GM10847 (cell line): ENCODE measurements around the gene ZNF488.

Source experiments
- POLR2A ChIP-seq: IDR thresholded peaks from 2 replicates; pipeline ENCODE4 v1.6.1; 2011; ENCODE audit not compliant: insufficient read length; ENCODE audit errors: extremely low read depth

The ZNF488 gene

DNA sequence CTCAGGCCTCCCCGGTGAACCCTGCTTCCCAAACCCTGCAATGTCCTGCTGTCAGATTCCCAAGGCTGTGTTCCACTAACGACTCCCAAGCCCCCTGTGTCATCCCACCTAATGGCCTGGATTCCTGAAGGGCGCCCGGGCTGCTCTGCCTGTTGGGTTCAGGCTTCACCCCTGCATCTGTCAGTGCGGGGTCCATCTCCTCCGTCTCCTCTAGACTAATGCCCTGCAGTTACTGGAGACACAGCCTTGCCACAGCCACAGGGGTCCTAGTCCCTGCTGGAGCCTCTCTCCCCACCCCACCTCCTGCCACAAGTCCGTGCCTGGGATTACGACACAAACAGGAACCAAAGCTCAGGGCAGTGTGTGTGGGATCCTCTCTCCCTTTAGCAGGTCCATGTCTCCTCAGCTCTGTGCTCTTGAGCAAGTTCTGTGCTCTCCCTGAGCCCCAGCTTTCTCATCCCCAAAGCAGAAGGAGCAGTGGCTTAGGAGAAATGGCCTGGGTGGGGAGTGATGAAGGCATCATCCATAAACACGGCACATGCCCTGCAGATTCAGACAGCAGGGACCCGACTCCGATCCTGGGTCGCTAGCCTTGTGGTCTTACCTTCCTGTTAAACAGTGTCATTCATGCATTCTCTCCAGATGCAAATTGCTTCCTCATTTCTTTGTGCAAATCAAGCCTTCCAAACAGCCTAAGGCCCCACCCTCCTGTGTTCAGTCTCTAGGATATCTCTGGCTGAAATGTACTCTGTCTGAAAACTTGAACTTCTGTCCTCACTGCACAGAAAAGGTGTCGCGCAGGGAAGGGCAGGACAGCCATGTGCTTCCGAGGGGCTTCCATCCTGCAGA lies 44.1 kb downstream of the ZNF488 start:
- no peak for TF ChIP-seq POLR2A

- no peak for TF ChIP-seq POLR2A
Observed at GRCh38 chr10:47339186-47339735, 44.8 kb downstream of the ZNF488 start.

DNA sequence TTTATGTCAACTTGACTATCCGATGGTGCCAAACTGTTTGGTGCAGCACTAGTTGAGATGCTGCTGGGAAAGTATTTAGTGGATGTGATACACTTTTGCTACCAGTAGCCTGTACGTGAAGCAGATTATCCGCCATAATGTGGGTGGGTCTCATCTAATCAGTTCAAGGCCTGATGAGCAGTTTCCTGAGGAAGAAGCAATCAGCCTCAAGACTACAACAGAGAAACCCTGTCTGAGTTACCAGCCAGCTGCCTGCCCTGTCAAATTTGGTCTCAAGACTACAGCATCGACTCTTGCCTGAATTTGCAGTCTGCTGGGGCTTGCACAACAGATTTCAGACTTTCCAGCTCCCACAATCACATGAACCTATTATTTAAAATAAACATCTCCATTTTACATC lies 46.8 kb downstream of the ZNF488 start:
- TF ChIP-seq POLR2A, result no peak

DNA sequence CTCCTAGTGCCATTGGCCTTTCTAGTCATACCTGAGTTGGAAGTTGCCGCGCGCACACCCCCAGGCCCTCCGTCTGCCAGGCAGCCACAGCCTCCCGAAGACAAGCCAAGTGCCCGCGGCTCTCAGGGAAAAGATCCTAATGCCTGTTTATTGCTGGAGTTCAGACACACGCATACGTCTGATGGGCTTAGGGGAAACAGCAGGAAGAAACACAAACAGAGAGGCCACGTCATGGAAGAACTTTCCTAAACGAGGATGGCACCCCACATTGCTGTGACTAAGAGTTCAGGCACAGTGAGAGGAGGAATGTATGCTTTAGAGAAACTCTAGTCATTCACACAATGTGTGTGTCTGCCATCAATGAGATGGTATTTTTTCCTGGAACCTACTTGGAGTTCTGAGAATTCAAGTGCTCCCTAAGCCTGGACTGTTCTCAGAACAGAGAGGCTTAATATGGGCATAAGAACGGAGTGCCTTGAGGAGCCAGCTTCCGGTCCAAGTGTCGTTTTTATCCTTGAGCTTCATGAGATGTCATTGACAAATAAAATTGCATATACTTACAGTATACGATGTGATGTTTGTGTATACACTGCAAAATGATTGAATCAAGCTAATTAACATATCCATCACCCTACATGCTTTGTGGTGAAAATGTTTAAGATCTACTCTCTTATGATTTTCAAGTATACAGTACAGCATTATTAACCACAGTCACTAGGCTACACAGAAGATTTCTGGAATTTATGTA lies 47.5 kb downstream of the ZNF488 start:
- TF ChIP-seq POLR2A, result no peak

- TF ChIP-seq POLR2A, result no peak
Observed at GRCh38 chr10:47335906-47336305, 48.2 kb downstream of the ZNF488 start.

- no peak for TF ChIP-seq POLR2A
Observed at GRCh38 chr10:47334466-47335295, 49.4 kb downstream of the ZNF488 start.

DNA sequence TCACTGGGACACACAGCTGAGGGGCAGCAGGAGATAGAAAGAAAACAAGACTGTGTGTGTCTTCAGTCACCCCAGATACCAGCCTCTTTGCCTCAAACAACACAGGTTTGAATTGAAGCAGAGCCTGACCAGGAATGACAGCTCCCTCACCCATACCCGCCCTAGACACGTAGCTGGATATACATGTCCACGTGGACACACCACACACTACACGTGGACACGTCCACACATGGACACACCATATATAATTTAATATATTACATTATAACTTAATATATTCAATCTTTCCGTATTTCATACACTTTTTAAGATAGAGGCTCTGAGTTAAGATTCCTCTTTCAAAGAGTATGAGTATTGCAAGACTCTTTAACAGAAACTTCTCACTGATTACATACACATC lies 50.6 kb downstream of the ZNF488 start:
- TF ChIP-seq POLR2A, result no peak

- no peak for TF ChIP-seq POLR2A
Observed at GRCh38 chr10:47332946-47333345, 51.1 kb downstream of the ZNF488 start.

- TF ChIP-seq POLR2A, result no peak
Observed at GRCh38 chr10:47332371-47332770, 51.7 kb downstream of the ZNF488 start.

GRCh38 chr10:47331954-47332353 lies 52.1 kb downstream of the ZNF488 start:
- no peak for TF ChIP-seq POLR2A

DNA sequence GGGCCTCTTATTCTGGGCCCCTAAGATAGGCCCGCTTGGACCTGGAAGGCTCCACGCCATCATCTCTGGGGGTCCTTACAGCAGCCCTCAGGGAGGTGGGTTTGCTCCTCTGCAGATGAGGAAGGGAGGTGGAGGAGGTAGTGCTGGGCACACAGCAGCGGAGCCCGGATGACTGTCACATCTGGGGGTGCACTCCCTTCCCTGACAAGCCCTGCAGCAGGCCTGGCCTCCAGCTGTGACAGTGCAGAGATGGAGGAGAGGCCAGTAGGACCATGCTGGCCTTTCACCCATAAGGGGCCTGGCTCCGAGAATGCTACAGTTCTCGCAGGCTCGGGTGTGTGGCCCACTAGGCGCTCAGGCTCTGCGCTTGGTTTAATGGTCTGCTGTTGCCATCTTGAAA lies 52.6 kb downstream of the ZNF488 start:
- no peak for TF ChIP-seq POLR2A

DNA sequence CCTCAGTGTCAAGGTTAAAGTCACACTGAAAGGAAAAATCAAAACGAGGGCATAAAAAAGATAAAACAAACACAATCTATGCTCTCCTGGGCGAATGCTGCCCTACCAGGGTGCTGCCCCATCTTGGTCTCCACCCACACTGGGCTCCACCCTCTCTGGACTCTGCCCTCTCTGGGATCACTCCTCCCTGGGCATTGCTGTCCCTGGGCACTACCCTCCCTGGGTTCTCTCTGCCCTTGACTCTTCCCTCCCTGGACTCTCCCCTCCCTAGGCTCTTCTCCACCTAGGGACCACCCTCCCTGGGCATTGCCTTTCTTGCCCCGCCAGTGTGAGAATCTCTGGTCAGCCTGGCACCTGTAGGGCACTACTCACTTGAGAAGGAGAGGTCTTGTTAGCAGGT lies 53.3 kb downstream of the ZNF488 start:
- no peak for TF ChIP-seq POLR2A

GRCh38 chr10:47330366-47330765 lies 53.7 kb downstream of the ZNF488 start:
- no peak for TF ChIP-seq POLR2A

DNA sequence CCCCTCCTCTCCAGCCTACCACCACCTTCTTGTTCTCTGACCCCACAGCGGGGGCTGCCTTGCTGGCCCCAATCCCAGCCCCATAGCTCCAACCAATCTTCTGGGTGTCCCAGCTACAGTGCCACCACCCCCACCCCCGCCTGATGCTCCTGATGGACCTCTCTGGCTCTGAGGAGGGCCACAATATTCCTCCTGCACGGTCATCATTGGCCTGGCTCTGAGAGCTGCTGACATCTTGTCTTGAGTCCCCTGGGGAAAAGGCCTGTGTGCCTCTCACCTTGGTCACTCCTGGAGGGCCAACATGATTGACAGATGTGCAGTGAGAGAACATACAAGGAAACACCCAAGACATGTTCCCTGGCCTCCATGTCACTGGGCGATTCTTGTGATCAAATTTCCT lies 54.2 kb downstream of the ZNF488 start:
- TF ChIP-seq POLR2A, result no peak

GRCh38 chr10:47326927-47327330 lies 57.2 kb downstream of the ZNF488 start:
- TF ChIP-seq POLR2A, result no peak
